HG03135 (cell line): ENCODE measurements around the gene SDHC.

Experiments used
- ATAC-seq: cut with Tn5 transposase; IDR thresholded peaks from one replicate; pipeline ENCODE4 v1.9.1; 2021; ENCODE audit warnings: mild to moderate bottlenecking, moderate library complexity; ENCODE audit not compliant: unreplicated experiment

Gene SDHC

GRCh38 chr1:161314201-161314981, at the start of gene SDHC:
Gene SDHC (plus strand): TSS chr1:161314381. CDS start chr1:161314406, 25 bp downstream.
- ATAC-seq: peak; percentile 90

GRCh38 chr1:161265305-161265704, 48.9 kb upstream of the SDHC start:
- ATAC-seq: no peak

GRCh38 chr1:161266202-161266601, 48.0 kb upstream of the SDHC start:
- no peak for ATAC-seq

- ATAC-seq: no peak
Measured at GRCh38 chr1:161266836-161267235, 47.3 kb upstream of the SDHC start.

- no peak for ATAC-seq
Measured at GRCh38 chr1:161267321-161267720, 46.9 kb upstream of the SDHC start.

GRCh38 chr1:161273402-161273801, 40.8 kb upstream of the SDHC start:
- ATAC-seq: no peak

- ATAC-seq: no peak
Measured at GRCh38 chr1:161274874-161275273, 39.3 kb upstream of the SDHC start.

- no peak for ATAC-seq
Measured at GRCh38 chr1:161282991-161283390, 31.2 kb upstream of the SDHC start.

GRCh38 chr1:161285113-161285512, 29.1 kb upstream of the SDHC start:
- ATAC-seq: no peak

GRCh38 chr1:161285521-161285920, 28.7 kb upstream of the SDHC start:
- ATAC-seq: no peak

GRCh38 chr1:161287482-161288054, 26.6 kb upstream of the SDHC start:
- no peak for ATAC-seq

- ATAC-seq: no peak
Measured at GRCh38 chr1:161290779-161291178, 23.4 kb upstream of the SDHC start.

GRCh38 chr1:161297415-161297814, 16.8 kb upstream of the SDHC start:
- ATAC-seq: no peak

- ATAC-seq: peak; percentile 54
Measured at GRCh38 chr1:161298116-161298515, 16.1 kb upstream of the SDHC start.

- no peak for ATAC-seq
Measured at GRCh38 chr1:161299347-161299746, 14.8 kb upstream of the SDHC start.

- ATAC-seq: no peak
Measured at GRCh38 chr1:161300478-161300877, 13.7 kb upstream of the SDHC start.

- no peak for ATAC-seq
Measured at GRCh38 chr1:161304927-161305866, 9.0 kb upstream of the SDHC start.

GRCh38 chr1:161305867-161306519, 8.2 kb upstream of the SDHC start:
- ATAC-seq: peak; percentile 80

- ATAC-seq: no peak
Measured at GRCh38 chr1:161307230-161307768, 6.9 kb upstream of the SDHC start.

GRCh38 chr1:161307892-161308638, 6.1 kb upstream of the SDHC start:
- ATAC-seq: no peak
